ENCODE measurements around the gene ERP27. TPM values are rescaled to one million over a fixed set of nuclear protein-coding genes. Genes with fewer than 3 reads are reported as not detected.
A peak's percentile ranks its signal among the peaks of the same experiment; 100 is the strongest.

ERP27 gene
- total RNA-seq, 1 donor from 2014 or later, result 0.13 TPM

GRCh38 chr12:14956024-14956891 lies 17.9 kb upstream of the ERP27 start:
- Histone ChIP-seq H3K36me3 (ENCODE audit: control insufficient read depth, insufficient read depth, low read length) (no peaks in the 10 kb centered on the region), H3K27me3 (ENCODE audit: control insufficient read depth, insufficient read depth, low read length) (no peaks in the 10 kb centered on the region), H3K4me3 (ENCODE audit: low read depth, low read length) (no peak overlapping the region)
- no peak for DNase-seq (ENCODE audit: low read depth)
- TF ChIP-seq CTCF (IDR thresholded peaks at IDR 0.05; ENCODE audit: insufficient read depth, low read length, poor library complexity, severe bottlenecking), result no peak

- H3K27me3 ChIP-seq (ENCODE audit: control insufficient read depth, insufficient read depth, low read length), result no peaks in the 10 kb centered on the region
- no peak overlapping the region for H3K4me3 ChIP-seq (ENCODE audit: low read depth, low read length)
- no peaks in the 10 kb centered on the region for H3K36me3 ChIP-seq (ENCODE audit: control insufficient read depth, insufficient read depth, low read length)
- DNase-seq (ENCODE audit: low read depth), result no peak
- no peak for TF ChIP-seq CTCF (IDR thresholded peaks at IDR 0.05; ENCODE audit: insufficient read depth, low read length, poor library complexity, severe bottlenecking)
Measured at GRCh38 chr12:14954269-14954668, 15.9 kb upstream of the ERP27 start.

- H3K4me3 ChIP-seq (ENCODE audit: low read depth, low read length), result no peak overlapping the region
- no peak for TF ChIP-seq CTCF (IDR thresholded peaks at IDR 0.05; ENCODE audit: insufficient read depth, low read length, poor library complexity, severe bottlenecking)
- H3K36me3 ChIP-seq (ENCODE audit: control insufficient read depth, insufficient read depth, low read length), result no peaks in the 10 kb centered on the region
- H3K27me3 ChIP-seq (ENCODE audit: control insufficient read depth, insufficient read depth, low read length), result no peaks in the 10 kb centered on the region
- DNase-seq (ENCODE audit: low read depth), result no peak
Measured at GRCh38 chr12:14953752-14954151, 15.4 kb upstream of the ERP27 start.

GRCh38 chr12:14952299-14952921 lies 14.1 kb upstream of the ERP27 start:
- Histone ChIP-seq H3K27me3 (ENCODE audit: control insufficient read depth, insufficient read depth, low read length) (no peaks in the 10 kb centered on the region), H3K36me3 (ENCODE audit: control insufficient read depth, insufficient read depth, low read length) (no peaks in the 10 kb centered on the region), H3K4me3 (ENCODE audit: low read depth, low read length) (no peak overlapping the region)
- no peak for TF ChIP-seq CTCF (IDR thresholded peaks at IDR 0.05; ENCODE audit: insufficient read depth, low read length, poor library complexity, severe bottlenecking)
- DNase-seq (ENCODE audit: low read depth), result peak; percentile 98

- H3K27me3 ChIP-seq (ENCODE audit: control insufficient read depth, insufficient read depth, low read length), result no peaks in the 10 kb centered on the region
- TF ChIP-seq CTCF (IDR thresholded peaks at IDR 0.05; ENCODE audit: insufficient read depth, low read length, poor library complexity, severe bottlenecking), result no peak
- DNase-seq (ENCODE audit: low read depth), result no peak
- no peak overlapping the region for H3K4me3 ChIP-seq (ENCODE audit: low read depth, low read length)
- H3K36me3 ChIP-seq (ENCODE audit: control insufficient read depth, insufficient read depth, low read length), result no peaks in the 10 kb centered on the region
Measured at GRCh38 chr12:14951851-14952250, 13.5 kb upstream of the ERP27 start.
